Neuronal stem cell (in vitro differentiated cells): ENCODE results near the gene B4GALT1.

Experiments used
- DNase-seq: peaks from one replicate; pipeline ENCODE4 v3.0.0-alpha.2; 2013; ENCODE audit warnings: low spot score
- H2AFZ ChIP-seq: one replicate; pipeline ENCODE4 v1.6.1; 2013; ENCODE audit warnings: mild to moderate bottlenecking, low read length, inconsistent platforms
- H2AK5ac ChIP-seq: 2 replicates; pipeline ENCODE4 v1.6.1; 2013; ENCODE audit warnings: low read depth, mild to moderate bottlenecking, inconsistent platforms, low read length, moderate library complexity, mixed read lengths
- H2BK120ac ChIP-seq: 2 replicates; pipeline ENCODE4 v1.6.1; 2013; ENCODE audit warnings: low read depth, mild to moderate bottlenecking, inconsistent platforms, low read length, moderate library complexity, mixed read lengths
- H2BK12ac ChIP-seq: one replicate; pipeline ENCODE4 v1.6.1; 2013; ENCODE audit warnings: low read length, inconsistent platforms
- H2BK15ac ChIP-seq: 2 replicates; pipeline ENCODE4 v1.6.1; 2013; ENCODE audit warnings: mild to moderate bottlenecking, low read length, inconsistent platforms, mixed read lengths
- H2BK5ac ChIP-seq: one replicate; pipeline ENCODE4 v1.6.1; 2013; ENCODE audit warnings: inconsistent platforms, mild to moderate bottlenecking, low read length, moderate library complexity
- H3K14ac ChIP-seq: one replicate; pipeline ENCODE4 v1.6.1; 2013; ENCODE audit warnings: low read length, inconsistent platforms
- H3K18ac ChIP-seq: 2 replicates; pipeline ENCODE4 v1.6.1; 2013; ENCODE audit warnings: low read length, inconsistent platforms
- H3K23ac ChIP-seq: 2 replicates; pipeline ENCODE4 v1.6.1; 2013; ENCODE audit warnings: low read depth, mild to moderate bottlenecking, mixed read lengths, low read length, inconsistent platforms; ENCODE audit not compliant: poor library complexity
- H3K27ac ChIP-seq: replicated peaks from 3 replicates; pipeline ENCODE4 v1.5.1; 2013; ENCODE audit warnings: low read length, inconsistent platforms
- H3K27me3 ChIP-seq, 3 experiments: 2 replicates each; pipeline ENCODE4 v1.6.1; 2013; ENCODE audit warnings: low read length in 3 of 3, mild to moderate bottlenecking in 2 of 3, inconsistent platforms in 1 of 3, low read depth in 1 of 3, mixed read lengths in 1 of 3, moderate library complexity in 1 of 3; ENCODE audit not compliant: control insufficient read depth in 3 of 3, insufficient read depth in 3 of 3
- H3K36me3 ChIP-seq, 2 donors: replicated peaks in 1 of 2; 2 replicates each; pipeline ENCODE4 v1.6.1; 2013; ENCODE audit warnings: low read length in 2 of 2; ENCODE audit not compliant: control insufficient read depth in 2 of 2, insufficient read depth in 2 of 2
- H3K4ac ChIP-seq: 2 replicates; pipeline ENCODE4 v1.6.1; 2013; ENCODE audit warnings: inconsistent platforms, mild to moderate bottlenecking, low read length, moderate library complexity
- H3K4me1 ChIP-seq, 2 donors: 1 replicate in 1 of 2; 2 replicates in 1 of 2; pipeline ENCODE4 v1.6.1; 2013; ENCODE audit warnings: low read length in 2 of 2, low read depth in 1 of 2; ENCODE audit not compliant: control insufficient read depth in 2 of 2, insufficient read depth in 1 of 2
- H3K4me2 ChIP-seq: one replicate; pipeline ENCODE4 v1.6.1; 2013; ENCODE audit warnings: mild to moderate bottlenecking, low read length, inconsistent platforms; ENCODE audit not compliant: insufficient read depth, poor library complexity, severe bottlenecking
- H3K4me3 ChIP-seq, 2 donors: 2 replicates each; pipeline ENCODE4 v1.5.1; 2013; ENCODE audit warnings: low read length in 2 of 2, mild to moderate bottlenecking in 2 of 2, inconsistent platforms in 1 of 2, moderate library complexity in 1 of 2
- H3K79me1 ChIP-seq: one replicate; pipeline ENCODE4 v1.6.1; 2013; ENCODE audit warnings: low read depth, mild to moderate bottlenecking, inconsistent platforms, low read length, moderate library complexity
- H3K9ac ChIP-seq: one replicate; pipeline ENCODE4 v1.6.1; 2013; ENCODE audit warnings: mild to moderate bottlenecking, low read depth, low read length, inconsistent platforms; ENCODE audit not compliant: poor library complexity
- H3K9me3 ChIP-seq, 2 donors: replicated peaks in 1 of 2; 2 replicates each; pipeline versions ENCODE3 to v1.6.1; 2013; ENCODE audit warnings: low read length in 2 of 2, mild to moderate bottlenecking in 2 of 2, inconsistent platforms in 1 of 2, low read depth in 1 of 2, mixed read lengths in 1 of 2, moderate library complexity in 1 of 2; ENCODE audit not compliant: control insufficient read depth in 2 of 2, insufficient read depth in 1 of 2
- H4K8ac ChIP-seq: one replicate; pipeline ENCODE4 v1.6.1; 2013; ENCODE audit warnings: low read depth, mild to moderate bottlenecking, inconsistent platforms, low read length, moderate library complexity
- H4K91ac ChIP-seq: one replicate; pipeline ENCODE4 v1.6.1; 2013; ENCODE audit warnings: low read length, low read depth, mild to moderate bottlenecking, inconsistent platforms; ENCODE audit not compliant: poor library complexity
- WGBS, 2 donors: extraction: QIAGEN DNeasy Blood & Tissue Kit; methylation state at CpG; one replicate each; pipeline ENCODE4 v1.1.7; 2013; ENCODE audit warnings: missing lambda C conversion rate in 2 of 2, mixed read lengths in 1 of 2; ENCODE audit not compliant: insufficient read length in 2 of 2, insufficient replicate concordance in 1 of 2; ENCODE audit errors: extremely low coverage in 2 of 2; 5-methylcytosine and 5-hydroxymethylcytosine counted together

Gene B4GALT1

DNA sequence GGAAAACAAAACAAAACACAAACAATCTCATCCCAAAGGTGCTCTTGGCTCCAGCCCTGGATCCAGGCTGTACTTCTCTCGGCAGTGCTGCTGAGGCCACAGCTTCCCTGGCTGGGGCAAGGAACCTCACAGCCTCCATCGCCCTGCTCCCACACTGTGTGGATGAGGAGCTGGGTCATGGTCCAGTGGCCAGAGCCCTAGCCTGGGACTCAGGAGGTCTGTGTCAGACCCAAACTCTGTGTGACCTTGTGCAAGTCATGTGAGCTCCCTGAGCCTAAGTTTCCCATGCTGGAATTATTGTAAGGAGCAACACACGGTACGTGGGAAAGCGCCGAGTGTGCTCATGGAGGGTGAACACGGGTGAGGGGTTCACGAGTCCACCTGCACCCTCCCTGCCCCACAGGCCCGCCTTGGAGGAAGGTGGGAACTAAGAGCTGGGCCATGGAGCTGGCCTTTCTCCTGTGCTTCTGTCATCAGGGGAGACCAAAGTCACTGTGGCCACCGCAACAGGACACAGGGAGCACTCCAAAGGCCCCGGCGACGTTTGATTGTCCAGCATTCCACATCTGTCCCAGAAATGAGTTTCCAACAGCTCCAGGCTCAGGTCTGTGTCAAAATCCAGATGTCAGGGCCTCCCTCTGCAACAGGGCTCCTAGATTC, 64.5 kb downstream of the B4GALT1 start:
- Histone ChIP-seq H2AK5ac (peak overlapping the region; percentile 4), H3K9ac (no peak overlapping the region), H3K27ac (no peak overlapping the region), H4K91ac (no peak overlapping the region), H2BK120ac (no peak overlapping the region), H2BK15ac (no peak overlapping the region), H3K4me3 (peak overlapping the region in 1 of 2 donors; percentile 35), H3K23ac (no peak overlapping the region), H3K4me1 (peaks cover 0 to 9% of the 10 kb centered on the region in 2 donors), H3K36me3 (no peaks in the 10 kb centered on the region), H3K79me1 (no peaks in the 10 kb centered on the region), H4K8ac (no peak overlapping the region), H3K4ac (no peak overlapping the region), H2BK12ac (no peak overlapping the region), H3K4me2 (no peak overlapping the region), H3K18ac (peak overlapping the region; percentile 31), H3K14ac (no peak overlapping the region), H2AFZ (no peak overlapping the region), H3K9me3 (no peaks in the 10 kb centered on the region), H3K27me3 (no peaks in the 10 kb centered on the region), H2BK5ac (no peak overlapping the region)
- no peak for DNase-seq
- no CpG with 5 or more reads among the region's 13 CpGs for WGBS, 2 donors

DNA sequence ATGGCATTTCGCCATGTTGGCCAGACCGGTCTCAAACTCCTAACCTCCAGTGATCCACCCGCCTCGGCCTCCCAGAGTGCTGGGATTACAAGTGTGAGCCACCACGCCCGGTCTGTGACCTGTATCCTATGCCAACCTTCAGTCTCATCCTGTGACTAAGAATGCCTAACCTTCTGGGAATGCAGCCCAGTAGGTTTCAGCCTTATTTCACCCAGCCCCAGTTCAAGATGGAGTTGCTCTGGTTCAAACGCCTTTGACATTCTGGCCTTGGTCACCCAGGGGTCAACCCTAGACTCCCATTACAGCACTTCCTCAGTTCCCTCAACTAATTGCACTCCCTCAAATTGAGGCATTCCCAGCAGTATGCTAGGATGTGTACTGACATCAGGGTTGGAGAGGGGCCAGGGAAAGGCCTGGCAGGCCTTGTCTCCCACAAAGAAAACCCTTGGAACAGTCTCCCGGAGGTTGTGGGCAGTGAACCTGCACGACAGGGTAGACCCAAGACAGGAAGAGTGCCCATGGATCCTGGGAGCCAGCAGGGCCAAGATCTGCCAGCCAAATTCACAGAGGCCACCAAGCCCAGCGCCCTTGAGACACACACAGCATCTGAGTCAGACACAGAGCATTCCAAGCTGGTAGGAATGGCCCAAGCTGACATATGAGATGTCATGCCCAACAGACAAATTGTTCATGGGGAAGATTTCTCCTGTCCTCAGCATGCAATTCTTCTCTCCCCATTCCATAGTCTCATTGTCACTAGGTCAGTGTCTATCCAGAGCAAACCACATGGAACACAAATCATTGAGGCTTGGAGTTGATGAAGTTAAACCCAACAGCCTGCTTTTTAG, 65.8 kb downstream of the B4GALT1 start:
- H2AK5ac ChIP-seq: no peak overlapping the region
- DNase-seq: no peak
- H3K79me1 ChIP-seq: no peaks in the 10 kb centered on the region
- no peak overlapping the region for H2BK15ac ChIP-seq
- no peak overlapping the region for H2BK120ac ChIP-seq
- H2BK12ac ChIP-seq: no peak overlapping the region
- no peak overlapping the region for H4K91ac ChIP-seq
- H3K18ac ChIP-seq: no peak overlapping the region
- no peak overlapping the region for H3K23ac ChIP-seq
- no peaks in the 10 kb centered on the region for H3K27me3 ChIP-seq
- no peak overlapping the region for H3K4me2 ChIP-seq
- H2BK5ac ChIP-seq: no peak overlapping the region
- H3K4me1 ChIP-seq: peaks cover 0 to 7% of the 10 kb centered on the region in 2 donors
- H3K9me3 ChIP-seq: no peaks in the 10 kb centered on the region
- no peaks in the 10 kb centered on the region for H3K36me3 ChIP-seq
- H3K4me3 ChIP-seq: no peak overlapping the region
- H3K27ac ChIP-seq: no peak overlapping the region
- no peak overlapping the region for H3K14ac ChIP-seq
- H3K9ac ChIP-seq: no peak overlapping the region
- no peak overlapping the region for H4K8ac ChIP-seq
- no peak overlapping the region for H3K4ac ChIP-seq
- WGBS, 2 donors: no CpG with 5 or more reads among the region's 10 CpGs
- no peak overlapping the region for H2AFZ ChIP-seq

DNA sequence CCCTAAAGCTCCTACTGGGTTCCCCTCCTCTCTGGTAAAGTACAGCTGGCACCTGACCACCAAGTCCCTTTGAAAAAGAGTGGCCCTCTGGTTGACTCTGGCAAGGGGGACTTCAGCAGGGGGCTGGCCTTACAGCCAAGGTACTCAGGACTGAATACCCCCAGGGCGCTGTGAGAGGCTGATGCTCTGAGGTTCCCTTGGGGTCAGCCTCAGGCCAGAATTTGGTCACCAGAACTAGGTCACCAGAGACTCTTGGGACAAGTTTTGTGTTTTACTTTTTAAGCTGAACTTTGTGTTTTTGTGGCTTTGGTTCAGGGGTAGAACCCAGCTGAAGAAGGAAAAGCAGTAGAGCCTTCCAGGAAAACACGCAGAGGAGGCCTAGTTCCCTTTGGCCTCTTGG, 67.4 kb downstream of the B4GALT1 start:
- no peak overlapping the region for H2BK12ac ChIP-seq
- no peak overlapping the region for H4K8ac ChIP-seq
- no peak overlapping the region for H2BK120ac ChIP-seq
- no peaks in the 10 kb centered on the region for H3K79me1 ChIP-seq
- DNase-seq: no peak
- no peaks in the 10 kb centered on the region for H3K9me3 ChIP-seq
- WGBS, 2 donors: no CpG with 5 or more reads among the region's 2 CpGs
- H3K18ac ChIP-seq: no peak overlapping the region
- H3K14ac ChIP-seq: no peak overlapping the region
- no peak overlapping the region for H3K9ac ChIP-seq
- H2AK5ac ChIP-seq: no peak overlapping the region
- H3K27ac ChIP-seq: no peak overlapping the region
- no peak overlapping the region for H2BK15ac ChIP-seq
- H2AFZ ChIP-seq: peak overlapping the region; percentile 28
- H4K91ac ChIP-seq: no peak overlapping the region
- H3K4me2 ChIP-seq: no peak overlapping the region
- H3K4me1 ChIP-seq: peaks cover 0 to 7% of the 10 kb centered on the region in 2 donors
- no peaks in the 10 kb centered on the region for H3K36me3 ChIP-seq
- H3K27me3 ChIP-seq: no peaks in the 10 kb centered on the region
- H3K23ac ChIP-seq: no peak overlapping the region
- no peak overlapping the region for H2BK5ac ChIP-seq
- no peak overlapping the region for H3K4me3 ChIP-seq
- no peak overlapping the region for H3K4ac ChIP-seq

GRCh38 chr9:33097192-33097591, 69.9 kb downstream of the B4GALT1 start:
- Histone ChIP-seq H3K18ac (no peak overlapping the region), H2AK5ac (no peak overlapping the region), H2BK12ac (no peak overlapping the region), H3K79me1 (no peaks in the 10 kb centered on the region), H3K23ac (no peak overlapping the region), H2BK5ac (no peak overlapping the region), H3K4ac (no peak overlapping the region), H3K36me3 (no peaks in the 10 kb centered on the region), H2BK120ac (no peak overlapping the region), H3K9ac (no peak overlapping the region), H3K4me2 (no peak overlapping the region), H3K27me3 (no peaks in the 10 kb centered on the region), H4K91ac (no peak overlapping the region), H3K14ac (no peak overlapping the region), H3K4me3 (no peak overlapping the region), H3K9me3 (no peaks in the 10 kb centered on the region), H4K8ac (no peak overlapping the region), H2BK15ac (no peak overlapping the region), H3K27ac (no peak overlapping the region), H3K4me1 (no peaks in the 10 kb centered on the region), H2AFZ (no peak overlapping the region)
- DNase-seq: no peak
- 100% methylated on average over 1 of the region's 3 CpGs; no CpG with 5 or more reads in 1 of the 2 donors for WGBS, 2 donors
